GM18517 (cell line): Measurements from ENCODE around the gene ZFYVE26.
"Not testable (repeated sequence)": the region's sequence is repeated elsewhere in the genome, so short reads cannot be mapped to it uniquely, and the experiment has no call there.

Source experiments
- ATAC-seq: cut with Tn5 transposase; IDR thresholded peaks from one replicate; pipeline ENCODE4 v1.9.1; 2021; ENCODE audit warnings: mild to moderate bottlenecking, moderate library complexity; ENCODE audit not compliant: unreplicated experiment

Gene ZFYVE26

DNA sequence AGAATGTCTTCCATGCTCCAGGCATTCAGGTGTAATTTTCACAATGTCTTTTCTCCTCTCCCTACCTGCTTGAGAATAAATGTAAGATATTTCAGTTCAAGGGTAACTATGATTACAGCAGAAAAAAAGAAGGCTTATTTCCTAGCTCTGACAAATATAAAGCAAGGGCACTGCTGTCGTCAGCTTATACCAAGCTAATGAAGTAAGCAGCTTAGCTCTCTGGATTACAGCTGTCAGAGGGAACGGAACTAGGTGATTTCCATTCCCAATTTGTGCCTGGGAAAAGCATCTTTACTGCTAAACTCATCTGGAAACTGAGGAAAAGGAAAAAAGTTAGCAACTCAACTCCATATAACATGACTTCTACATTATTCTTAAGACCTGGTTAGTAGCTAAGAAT, 56.5 kb downstream of the ZFYVE26 start:
- no peak for ATAC-seq

DNA sequence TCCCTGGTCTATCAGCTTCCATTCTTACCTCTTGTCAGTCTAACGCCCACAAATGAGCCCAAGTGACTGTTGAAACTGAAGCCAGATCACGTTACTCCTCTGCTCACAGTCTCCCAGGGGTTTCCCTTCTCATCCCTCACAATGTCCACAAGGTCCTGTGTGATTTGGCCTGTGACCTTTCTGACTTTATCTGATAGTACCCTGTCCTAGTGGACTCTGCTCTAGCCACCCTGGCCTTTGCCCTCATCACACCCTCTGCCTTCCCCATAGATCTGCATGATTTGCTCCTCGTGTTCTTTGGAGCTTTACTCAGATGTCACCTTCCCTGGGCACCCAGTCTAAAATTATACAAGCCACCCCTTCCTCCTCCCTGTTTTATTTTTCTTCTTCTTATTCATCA, 59.2 kb downstream of the ZFYVE26 start:
- no peak for ATAC-seq

- ATAC-seq = no peak
These were observed 59.9 kb downstream of the ZFYVE26 start for GRCh38 chr14:67756496-67756895.

GRCh38 chr14:67749341-67750084, 66.9 kb downstream of the ZFYVE26 start:
- no peak for ATAC-seq

GRCh38 chr14:67748312-67748711, 68.1 kb downstream of the ZFYVE26 start:
- ATAC-seq = no peak

DNA sequence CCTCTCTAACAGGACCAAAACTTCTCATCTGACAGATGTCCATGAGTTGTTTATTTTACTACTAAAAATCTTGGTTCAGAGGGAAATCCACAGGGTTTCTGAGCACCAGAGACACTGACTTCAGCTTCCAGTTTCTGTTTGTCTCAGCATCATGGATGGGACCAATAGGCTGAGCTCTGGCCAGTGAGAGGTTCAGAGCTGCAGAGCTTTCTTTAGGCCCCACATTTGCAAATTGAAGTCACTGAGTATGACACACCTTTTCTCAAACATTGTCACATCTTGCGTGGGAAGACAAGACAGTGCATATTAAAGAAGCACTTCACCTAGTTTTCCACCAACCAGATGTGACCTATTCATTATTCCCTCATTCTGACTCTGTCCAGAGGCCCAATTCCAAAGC, 69.5 kb downstream of the ZFYVE26 start:
- ATAC-seq = no peak

DNA sequence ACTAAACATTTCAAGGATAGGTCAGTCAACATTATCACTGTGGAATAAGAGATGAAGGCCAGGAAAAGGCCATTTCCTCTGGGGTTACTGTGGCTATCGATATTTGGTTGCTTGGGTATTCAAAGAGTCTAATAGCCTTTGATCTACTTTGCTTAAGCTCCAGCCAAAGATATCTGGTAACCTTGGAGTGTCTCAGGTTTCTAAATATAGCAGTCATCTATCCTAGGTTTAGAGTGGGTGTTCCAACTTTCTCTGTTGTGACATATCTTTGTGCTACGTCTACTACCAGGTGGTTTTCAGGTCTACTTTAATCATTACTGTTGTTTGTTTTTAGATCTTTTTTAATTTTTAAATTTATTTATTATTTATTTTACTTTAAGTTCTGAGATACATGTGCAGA, 72.3 kb downstream of the ZFYVE26 start:
- no peak for ATAC-seq

- ATAC-seq = no peak
These were observed 77.5 kb downstream of the ZFYVE26 start for GRCh38 chr14:67738740-67739504.

DNA sequence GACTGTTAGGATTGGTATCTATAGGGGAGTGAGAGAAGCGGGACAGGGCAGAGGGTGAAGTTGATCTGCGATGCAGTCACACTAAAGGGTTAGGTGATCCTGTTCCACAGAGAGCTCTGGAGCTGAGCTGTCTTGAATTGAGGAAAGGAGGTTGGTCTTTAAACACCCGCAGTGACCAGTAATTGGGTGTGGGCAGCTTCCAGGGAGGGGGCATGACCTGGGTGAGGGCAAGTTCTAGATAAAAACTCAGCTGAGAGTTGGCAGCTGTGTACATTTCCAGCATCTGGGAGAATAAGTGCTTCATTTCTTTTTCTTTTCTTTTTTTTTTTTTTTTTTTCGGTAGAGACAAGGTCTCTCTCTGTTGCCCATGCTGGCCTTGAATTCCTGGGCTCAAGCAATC, 79.6 kb downstream of the ZFYVE26 start:
- ATAC-seq = no peak

DNA sequence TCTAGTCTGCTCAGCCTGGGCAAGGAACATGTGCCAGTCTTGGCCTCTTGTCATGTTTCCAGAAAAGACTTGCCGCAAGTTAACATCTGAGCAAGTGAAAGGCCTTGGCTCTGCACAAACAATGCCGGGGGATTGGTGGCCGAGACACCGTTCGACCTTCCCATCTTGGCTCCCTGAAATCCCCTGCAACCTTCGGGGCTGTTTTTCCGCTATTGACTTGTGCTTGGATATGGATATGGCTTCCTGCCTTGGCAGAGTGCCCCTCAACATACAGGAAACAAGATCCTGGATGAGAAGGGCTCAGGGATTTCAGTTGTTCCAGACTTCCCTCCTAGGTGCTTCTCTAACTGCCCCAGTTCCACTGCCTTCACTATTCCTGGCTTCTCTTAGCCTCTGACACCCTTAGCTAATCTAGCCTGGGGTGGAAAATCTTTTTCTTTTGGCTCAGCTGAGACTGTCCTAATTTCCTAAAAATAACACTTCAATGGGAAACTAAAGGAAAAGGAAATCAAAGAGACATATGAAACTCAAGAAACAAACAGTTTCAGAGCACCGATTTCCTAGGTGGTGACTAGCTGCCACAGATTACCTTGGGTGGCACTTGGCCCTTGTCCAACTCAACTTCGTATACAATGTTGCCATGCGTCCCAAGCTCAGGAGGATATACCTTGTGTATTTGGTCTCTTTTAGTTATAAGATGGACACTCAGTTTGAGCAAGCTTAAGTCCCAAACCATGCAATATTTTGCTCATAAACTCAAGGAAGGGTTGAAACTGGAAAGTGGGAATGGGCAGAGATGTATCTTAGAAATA, 80.8 kb downstream of the ZFYVE26 start:
- ATAC-seq = no peak

DNA sequence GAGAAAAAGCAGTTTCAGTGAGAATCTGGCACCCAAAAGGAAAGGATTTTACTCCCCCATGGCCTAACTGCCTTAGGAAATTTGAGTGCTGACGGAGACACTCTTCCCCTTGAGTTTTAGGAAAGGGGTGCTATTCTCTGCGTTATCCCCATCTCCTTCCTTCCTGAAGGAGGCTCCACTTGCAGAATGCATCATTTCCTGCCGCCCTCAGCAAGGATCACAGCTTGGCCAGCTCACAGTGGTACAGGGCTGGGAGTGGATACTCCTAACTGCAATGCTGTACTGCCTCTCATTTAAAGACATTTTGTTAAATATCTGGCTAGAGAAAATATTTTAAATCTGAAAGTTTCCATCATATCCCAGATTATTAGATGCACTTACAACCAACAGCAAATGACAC, 81.7 kb downstream of the ZFYVE26 start:
- no peak for ATAC-seq

DNA sequence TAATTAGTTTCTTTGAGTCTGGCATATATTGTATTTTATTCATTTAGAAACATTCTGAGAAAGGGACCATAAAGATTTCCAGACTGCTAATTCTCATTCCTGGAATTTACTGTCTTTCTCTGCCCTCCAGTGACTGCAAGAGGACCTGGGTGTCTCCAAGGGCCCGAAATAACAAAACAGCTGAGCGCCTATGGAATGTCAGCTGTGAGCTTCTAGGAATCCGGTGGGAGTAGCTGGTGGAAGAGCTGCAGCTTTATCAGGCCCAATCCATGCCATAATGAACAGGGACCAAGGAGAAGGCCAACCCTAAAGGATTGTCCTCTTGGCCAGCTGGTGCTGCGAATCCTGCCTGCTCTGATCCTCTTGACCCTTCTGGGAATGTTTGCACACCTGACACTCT, 82.8 kb downstream of the ZFYVE26 start:
- ATAC-seq = no peak

DNA sequence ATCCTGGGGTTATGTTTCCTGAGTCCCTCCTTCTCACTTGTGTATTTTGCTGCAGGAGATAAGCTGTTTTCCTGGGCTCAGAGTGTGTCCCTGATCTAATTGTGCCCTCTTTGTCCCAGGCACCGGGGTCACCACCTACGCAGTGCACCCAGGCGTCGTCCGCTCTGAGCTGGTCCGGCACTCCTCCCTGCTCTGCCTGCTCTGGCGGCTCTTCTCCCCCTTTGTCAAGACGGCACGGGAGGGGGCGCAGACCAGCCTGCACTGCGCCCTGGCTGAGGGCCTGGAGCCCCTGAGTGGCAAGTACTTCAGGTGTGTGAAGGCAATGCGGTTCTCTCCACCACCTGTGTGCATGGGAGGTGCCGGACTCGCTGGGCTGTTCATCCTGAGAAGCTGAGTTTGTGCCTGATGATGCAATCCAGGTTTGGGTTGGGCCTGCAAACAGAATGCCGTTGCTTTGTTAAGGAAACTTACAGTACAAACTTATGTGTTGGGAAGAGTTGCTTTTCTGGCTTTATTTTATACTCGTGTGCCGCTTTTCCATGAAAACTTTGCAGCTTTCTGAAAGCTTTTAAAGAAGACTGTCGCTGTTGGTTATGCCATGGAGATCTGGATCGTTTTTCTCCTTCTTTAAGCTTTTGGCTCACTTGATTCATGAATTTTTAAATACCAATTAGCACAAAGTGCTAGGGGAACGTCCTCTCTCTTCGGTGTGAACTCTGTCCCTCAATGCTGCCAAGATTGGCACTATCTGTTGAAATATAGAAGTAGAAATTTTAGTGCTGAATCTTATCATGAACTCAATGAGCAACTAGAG, 87.1 kb downstream of the ZFYVE26 start:
- no peak for ATAC-seq

DNA sequence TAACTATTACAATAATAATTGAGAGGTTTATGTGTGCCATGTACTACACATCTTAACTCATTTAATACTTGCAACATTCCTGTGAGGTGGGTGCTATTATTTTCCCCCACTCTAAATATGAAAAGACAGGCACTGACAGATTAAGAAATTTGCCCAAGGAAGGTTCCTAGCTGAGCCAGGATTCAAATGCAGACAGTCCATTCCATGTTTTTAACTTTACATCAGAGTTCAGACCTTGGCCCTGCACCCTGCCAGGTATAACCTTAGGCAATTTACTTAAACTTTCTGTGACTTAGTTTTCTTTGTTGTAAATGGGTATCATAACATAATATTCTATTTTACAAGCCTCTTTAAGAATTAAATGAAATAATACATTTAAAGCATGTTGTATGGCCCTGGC, 88.1 kb downstream of the ZFYVE26 start:
- no peak for ATAC-seq

- ATAC-seq = no peak
These were observed 89.0 kb downstream of the ZFYVE26 start for GRCh38 chr14:67727361-67727760.

DNA sequence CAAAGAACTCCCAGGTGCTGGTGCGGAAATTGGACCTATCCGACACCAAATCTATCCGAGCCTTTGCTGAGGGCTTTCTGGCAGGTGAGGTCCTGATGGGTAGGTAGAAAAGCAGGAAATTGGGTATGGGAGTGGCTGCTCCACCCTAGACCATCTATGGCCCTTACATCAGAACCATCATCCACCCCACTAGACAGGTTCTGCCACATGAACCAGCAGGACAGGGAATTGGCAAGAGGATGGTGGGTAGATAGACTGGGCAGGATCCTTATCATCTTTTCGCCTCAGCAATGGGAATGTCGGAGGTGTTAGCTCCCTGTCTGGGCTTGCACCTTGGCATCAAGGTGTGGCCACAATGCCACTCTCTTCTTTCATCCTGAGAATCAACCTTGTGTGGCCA, 91.2 kb downstream of the ZFYVE26 start:
- ATAC-seq = no peak

- no peak for ATAC-seq
These were observed 94.1 kb downstream of the ZFYVE26 start for GRCh38 chr14:67722293-67722692.

- ATAC-seq = no peak
These were observed 94.5 kb downstream of the ZFYVE26 start for GRCh38 chr14:67721875-67722274.

DNA sequence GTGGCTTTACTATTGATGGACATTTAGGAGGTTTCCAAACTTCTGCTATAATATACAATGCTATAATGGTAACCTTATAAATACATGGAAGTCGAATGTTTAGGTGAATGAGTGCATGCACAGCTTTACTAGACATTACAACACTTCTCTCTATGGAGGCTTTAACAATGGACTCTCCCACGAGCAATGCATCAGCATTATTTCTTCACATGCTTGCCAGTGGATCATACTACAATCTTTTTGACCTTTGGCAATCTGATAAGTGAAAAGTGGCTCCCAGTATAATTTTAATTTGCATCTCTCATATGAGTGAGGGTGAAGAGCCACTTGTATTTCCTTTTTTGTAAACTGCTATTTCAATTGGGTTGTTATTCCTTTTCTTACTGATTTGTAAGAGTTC, 96.5 kb downstream of the ZFYVE26 start:
- no peak for ATAC-seq

DNA sequence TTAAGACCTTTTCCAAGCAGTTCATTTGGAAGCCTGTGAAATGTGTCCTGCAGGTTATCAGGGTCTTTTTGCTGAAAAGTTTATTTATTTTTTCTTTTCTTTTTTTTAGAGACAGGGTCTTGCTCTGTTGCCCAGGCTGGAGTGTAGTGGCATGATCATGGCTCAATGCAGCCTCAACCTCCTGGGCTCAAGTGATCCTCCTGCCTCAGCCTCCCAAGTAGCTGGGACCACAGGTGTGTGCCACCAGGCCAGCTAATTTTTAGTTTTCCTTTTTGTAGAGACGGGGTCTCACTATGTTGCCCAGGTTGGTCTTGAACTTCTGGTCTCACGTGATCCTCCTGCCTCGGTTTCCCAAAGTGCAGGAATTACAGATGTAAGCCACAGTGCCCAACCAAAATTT, 97.0 kb downstream of the ZFYVE26 start:
- ATAC-seq = not testable (repeated sequence)

DNA sequence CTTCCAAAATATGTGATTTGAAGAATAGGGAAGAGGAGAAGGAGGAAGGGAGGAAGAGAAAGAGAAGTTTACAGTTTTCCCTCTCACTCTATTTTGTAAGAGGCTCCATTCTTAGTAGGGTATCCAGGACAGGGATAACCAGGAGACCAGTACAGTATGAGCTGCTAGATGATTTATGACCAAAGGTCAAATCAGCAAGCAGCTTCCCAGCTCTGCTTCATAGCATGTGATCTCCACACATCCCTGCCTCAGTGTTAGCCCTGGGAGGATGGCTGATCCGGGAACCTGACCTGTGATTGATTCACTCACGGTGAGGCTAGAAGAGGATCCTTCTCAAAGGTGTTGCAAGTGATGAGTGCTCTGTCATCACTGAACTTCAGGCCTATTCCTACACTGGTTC, 98.1 kb downstream of the ZFYVE26 start:
- no peak for ATAC-seq
